HuH-7.5 (cell line): ENCODE data around the gene MTHFD2L.
"Not testable (repeated sequence)": the region's sequence is repeated elsewhere in the genome, so short reads cannot be mapped to it uniquely, and the experiment has no call there.

Experiments used
- DNase-seq: peaks from one replicate; pipeline ENCODE4 v3.0.0; 2011; ENCODE audit warnings: low spot score

The MTHFD2L gene

GRCh38 chr4:74335341-74336021, 177.6 kb downstream of the MTHFD2L start:
- DNase-seq: no peak

GRCh38 chr4:74338792-74339333, 180.9 kb downstream of the MTHFD2L start:
- no peak for DNase-seq

GRCh38 chr4:74339501-74339900, 181.6 kb downstream of the MTHFD2L start:
- DNase-seq: no peak

- not testable (repeated sequence) for DNase-seq
These were observed 182.5 kb downstream of the MTHFD2L start for GRCh38 chr4:74340421-74340820.

- no peak for DNase-seq
These were observed 186.1 kb downstream of the MTHFD2L start for GRCh38 chr4:74344031-74344430.
